Measurements from ENCODE around the gene SRPRB. TPM values are rescaled to one million over a fixed set of nuclear protein-coding genes. Genes with fewer than 3 reads are reported as not detected.

Gene SRPRB
- total and polyA plus RNA-seq, 2 donors from 2014 or later, result 47.9 to 58.8 TPM

DNA sequence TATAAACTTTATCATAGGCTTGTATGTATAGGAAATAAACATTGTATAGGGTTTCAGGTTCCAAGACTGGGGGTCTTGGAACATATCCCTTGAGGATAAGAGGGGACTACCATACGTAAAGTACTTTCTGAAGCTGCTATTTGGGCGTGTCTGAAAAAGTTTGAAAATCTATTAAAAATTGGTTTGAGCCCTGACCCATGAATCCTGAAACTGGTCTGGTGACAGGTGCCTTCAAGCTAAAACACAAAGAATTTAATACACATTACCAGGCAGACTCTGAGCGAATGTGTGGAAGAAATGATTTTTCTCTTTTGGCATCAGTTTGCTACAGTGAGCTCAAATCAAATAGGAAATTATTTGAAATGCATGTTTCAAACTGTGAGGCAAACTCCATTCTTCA lies 43.1 kb upstream of the SRPRB start:
- FAIRE-seq (no peak), DNase-seq (no peak)
- no peak overlapping the region for H3K4me3 ChIP-seq (ENCODE audit: low read length in 3 of 3)
- no peak overlapping the region for H3K27ac ChIP-seq (ENCODE audit: low read depth in 2 of 2, low read length in 2 of 2)
- intact Hi-C loops (cut with DNase I), result no loop called here
- no peaks in the 10 kb centered on the region for H3K4me1 ChIP-seq (ENCODE audit: control insufficient read depth in 2 of 3, insufficient read depth in 2 of 3, low read depth in 1 of 3, low read length in 3 of 3)
- H3K9ac ChIP-seq (ENCODE audit: low read length in 3 of 3), result no peak overlapping the region
- no peaks in the 10 kb centered on the region for H3K9me3 ChIP-seq (ENCODE audit: control insufficient read depth in 2 of 3, insufficient read depth in 1 of 3, low read length in 3 of 3)
- H3K36me3 ChIP-seq (ENCODE audit: control insufficient read depth in 2 of 3, insufficient read depth in 3 of 3, low read length in 3 of 3), result no peaks in the 10 kb centered on the region
- H3K27me3 ChIP-seq (ENCODE audit: control insufficient read depth, insufficient read depth, low read length), result no peaks in the 10 kb centered on the region
- TF ChIP-seq, protein P1, sequence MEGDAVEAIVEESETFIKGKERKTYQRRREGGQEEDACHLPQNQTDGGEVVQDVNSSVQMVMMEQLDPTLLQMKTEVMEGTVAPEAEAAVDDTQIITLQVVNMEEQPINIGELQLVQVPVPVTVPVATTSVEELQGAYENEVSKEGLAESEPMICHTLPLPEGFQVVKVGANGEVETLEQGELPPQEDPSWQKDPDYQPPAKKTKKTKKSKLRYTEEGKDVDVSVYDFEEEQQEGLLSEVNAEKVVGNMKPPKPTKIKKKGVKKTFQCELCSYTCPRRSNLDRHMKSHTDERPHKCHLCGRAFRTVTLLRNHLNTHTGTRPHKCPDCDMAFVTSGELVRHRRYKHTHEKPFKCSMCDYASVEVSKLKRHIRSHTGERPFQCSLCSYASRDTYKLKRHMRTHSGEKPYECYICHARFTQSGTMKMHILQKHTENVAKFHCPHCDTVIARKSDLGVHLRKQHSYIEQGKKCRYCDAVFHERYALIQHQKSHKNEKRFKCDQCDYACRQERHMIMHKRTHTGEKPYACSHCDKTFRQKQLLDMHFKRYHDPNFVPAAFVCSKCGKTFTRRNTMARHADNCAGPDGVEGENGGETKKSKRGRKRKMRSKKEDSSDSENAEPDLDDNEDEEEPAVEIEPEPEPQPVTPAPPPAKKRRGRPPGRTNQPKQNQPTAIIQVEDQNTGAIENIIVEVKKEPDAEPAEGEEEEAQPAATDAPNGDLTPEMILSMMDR (IDR thresholded peaks at IDR 0.05; ENCODE audit: borderline replicate concordance, extremely low read depth, insufficient read depth), result no peak

DNA sequence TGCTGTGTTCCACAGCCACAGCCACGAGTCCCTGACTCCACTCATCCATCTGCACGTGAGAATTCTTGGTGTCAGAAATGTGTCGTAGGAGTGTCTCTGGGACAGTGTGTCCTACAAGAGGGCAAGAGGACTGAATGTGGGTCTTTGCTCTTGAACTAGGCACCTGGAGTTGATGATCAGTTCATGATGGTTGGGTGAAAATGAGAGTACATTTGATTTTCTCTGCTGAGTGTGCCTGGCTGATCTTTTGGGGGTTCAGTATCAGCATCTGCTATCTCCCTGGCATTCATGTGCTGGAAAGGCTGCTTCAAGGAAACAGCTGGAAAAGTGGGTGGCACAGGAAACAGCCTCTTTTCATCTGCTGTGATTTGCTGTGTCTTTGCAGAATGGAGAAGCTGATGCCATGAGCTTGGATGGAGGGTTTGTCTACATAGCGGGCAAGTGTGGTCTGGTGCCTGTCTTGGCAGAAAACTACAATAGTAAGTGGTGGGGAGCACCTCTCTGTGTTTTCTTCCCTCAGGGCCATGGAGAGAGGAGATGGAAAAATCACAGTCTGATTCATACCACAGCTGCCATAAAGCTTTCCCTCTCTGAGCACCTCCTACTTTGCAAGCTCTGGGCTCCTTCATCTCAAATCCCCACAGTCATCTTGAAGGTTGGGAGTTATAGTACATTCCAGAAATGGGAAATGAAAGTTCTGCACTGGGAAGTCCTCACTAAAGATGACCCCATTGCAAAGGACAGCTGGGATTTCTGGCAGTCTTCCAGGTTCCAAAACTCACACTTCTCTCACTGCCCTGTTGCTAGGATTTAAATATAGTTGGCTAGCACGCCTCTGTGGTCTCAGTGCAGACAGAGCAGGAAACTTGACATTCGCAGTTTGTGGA lies 41.6 kb upstream of the SRPRB start:
- no peak for FAIRE-seq
- Histone ChIP-seq H3K4me1 (ENCODE audit: control insufficient read depth in 2 of 3, insufficient read depth in 2 of 3, low read depth in 1 of 3, low read length in 3 of 3) (no peaks in the 10 kb centered on the region), H3K36me3 (ENCODE audit: control insufficient read depth in 2 of 3, insufficient read depth in 3 of 3, low read length in 3 of 3) (no peaks in the 10 kb centered on the region), H3K9ac (ENCODE audit: low read length in 3 of 3) (no peak overlapping the region), H3K4me3 (ENCODE audit: low read length in 3 of 3) (no peak overlapping the region), H3K27me3 (ENCODE audit: control insufficient read depth, insufficient read depth, low read length) (no peaks in the 10 kb centered on the region), H3K9me3 (ENCODE audit: control insufficient read depth in 2 of 3, insufficient read depth in 1 of 3, low read length in 3 of 3) (no peaks in the 10 kb centered on the region), H3K27ac (ENCODE audit: low read depth in 2 of 2, low read length in 2 of 2) (no peak overlapping the region)
- peak in 3 of 5 donors; percentile 51 to 87 (median 63) for DNase-seq
- intact Hi-C loops (cut with DNase I), result no loop called here
- TF ChIP-seq, protein P1 (IDR thresholded peaks at IDR 0.05; ENCODE audit: borderline replicate concordance, extremely low read depth, insufficient read depth), result no peak

DNA sequence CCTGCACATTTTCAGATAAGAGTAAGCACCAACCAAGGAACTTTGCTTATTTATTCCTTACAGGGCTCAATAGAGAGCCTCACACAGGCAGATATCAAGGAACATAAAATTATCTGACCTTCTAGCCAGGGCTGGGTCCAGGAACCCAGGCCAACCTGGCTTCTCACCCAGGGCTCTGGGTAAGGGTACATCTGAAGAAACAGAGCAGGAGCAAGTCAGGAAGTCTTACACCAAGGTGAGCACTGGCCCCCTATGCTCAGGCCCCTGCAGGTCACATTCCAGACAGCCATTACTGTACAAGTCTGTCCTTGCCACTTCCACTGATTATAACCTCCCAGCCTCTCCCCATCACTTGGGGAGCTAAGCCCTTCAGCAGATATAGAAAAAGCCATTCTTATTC lies 40.4 kb upstream of the SRPRB start:
- TF ChIP-seq, protein P1 (IDR thresholded peaks at IDR 0.05; ENCODE audit: borderline replicate concordance, extremely low read depth, insufficient read depth), result no peak
- intact Hi-C loops (cut with DNase I), result no loop called here
- H3K4me3 ChIP-seq (ENCODE audit: low read length in 3 of 3), result no peak overlapping the region
- H3K36me3 ChIP-seq (ENCODE audit: control insufficient read depth in 2 of 3, insufficient read depth in 3 of 3, low read length in 3 of 3), result no peaks in the 10 kb centered on the region
- DNase-seq (no peak), FAIRE-seq (no peak)
- no peaks in the 10 kb centered on the region for H3K9me3 ChIP-seq (ENCODE audit: control insufficient read depth in 2 of 3, insufficient read depth in 1 of 3, low read length in 3 of 3)
- no peaks in the 10 kb centered on the region for H3K27me3 ChIP-seq (ENCODE audit: control insufficient read depth, insufficient read depth, low read length)
- H3K4me1 ChIP-seq (ENCODE audit: control insufficient read depth in 2 of 3, insufficient read depth in 2 of 3, low read depth in 1 of 3, low read length in 3 of 3), result no peaks in the 10 kb centered on the region
- H3K27ac ChIP-seq (ENCODE audit: low read depth in 2 of 2, low read length in 2 of 2), result no peak overlapping the region
- no peak overlapping the region for H3K9ac ChIP-seq (ENCODE audit: low read length in 3 of 3)

Data from kidney (tissue), 14 donors.